GM23338 (cell line): ENCODE results near the gene MIER2. TPM values are rescaled to one million over a fixed set of nuclear protein-coding genes. Genes with fewer than 3 reads are reported as not detected.
A peak's percentile ranks its signal among the peaks of the same experiment; 100 is the strongest.

Experiments used
- ATAC-seq: fragments of 200-7000 bp; cut with Tn5 transposase; 3 replicates; pipeline ENCODE4 v1.9.1; 2020
- DNase-seq: peaks from one replicate; pipeline ENCODE4 v3.0.0-alpha.2; 2015; ENCODE audit warnings: low spot score
- H2AFZ ChIP-seq: fragments of 200-600 bp; sonication (generic); 2 replicates; pipeline ENCODE4 v1.8.0; 2016; ENCODE audit warnings: antibody characterized with exemption, mild to moderate bottlenecking, moderate library complexity
- H3F3A ChIP-seq: fragments of 200-600 bp; sonication (generic); replicated peaks from 2 replicates; pipeline ENCODE4 v1.8.0; 2017; ENCODE audit warnings: antibody characterized with exemption, mixed run types, low read depth
- H3K27ac ChIP-seq: fragments of 200-600 bp; sonication (generic); 2 replicates; pipeline ENCODE4 v1.6.1; 2016; ENCODE audit warnings: low read depth
- H3K27me3 ChIP-seq: fragments of 200-600 bp; sonication (generic); 2 replicates; pipeline ENCODE4 v1.8.0; 2016; ENCODE audit warnings: mild to moderate bottlenecking, mixed run types, moderate library complexity; ENCODE audit not compliant: insufficient read depth
- H3K36me3 ChIP-seq: fragments of 200-600 bp; sonication (generic); 2 replicates; pipeline ENCODE4 v1.8.0; 2016; ENCODE audit warnings: mild to moderate bottlenecking; ENCODE audit not compliant: insufficient read depth
- H3K4me1 ChIP-seq: fragments of 200-600 bp; sonication (generic); 2 replicates; pipeline ENCODE4 v1.8.0; 2016; ENCODE audit warnings: mild to moderate bottlenecking, moderate library complexity; ENCODE audit not compliant: insufficient read depth
- H3K4me2 ChIP-seq: fragments of 200-600 bp; sonication (generic); 2 replicates; pipeline ENCODE4 v1.7.1; 2017; ENCODE audit warnings: mixed run types
- H3K4me3 ChIP-seq: fragments of 200-600 bp; sonication (generic); 2 replicates; pipeline ENCODE4 v1.6.1; 2016; ENCODE audit warnings: mixed run types
- H3K79me2 ChIP-seq: fragments of 200-600 bp; sonication (generic); replicated peaks from 2 replicates; pipeline ENCODE4 v1.8.0; 2017; ENCODE audit warnings: mild to moderate bottlenecking; ENCODE audit not compliant: insufficient read depth
- H3K9me2 ChIP-seq: fragments of 200-600 bp; sonication (generic); 2 replicates; pipeline ENCODE4 v1.8.0; 2017; ENCODE audit not compliant: insufficient read depth
- H4K20me1 ChIP-seq: fragments of 200-600 bp; sonication (generic); replicated peaks from 2 replicates; pipeline ENCODE4 v1.8.0; 2017; ENCODE audit warnings: mild to moderate bottlenecking; ENCODE audit not compliant: insufficient read depth
- H3K27ac Mint-ChIP-seq: 2 replicates; pipeline ENCODE4 v1.8.0; 2020; ENCODE audit warnings: inconsistent platforms, mild to moderate bottlenecking, moderate library complexity, mixed read lengths
- H3K27me3 Mint-ChIP-seq: 3 replicates; pipeline ENCODE4 v1.8.0; 2022; ENCODE audit warnings: low read depth, mild to moderate bottlenecking, moderate library complexity, mixed read lengths, inconsistent platforms; ENCODE audit not compliant: insufficient read depth, poor library complexity
- H3K36me3 Mint-ChIP-seq: 3 replicates; pipeline ENCODE4 v1.8.0; 2021; ENCODE audit warnings: low read depth, mild to moderate bottlenecking, inconsistent platforms, moderate library complexity, mixed read lengths
- H3K4me1 Mint-ChIP-seq: 3 replicates; pipeline ENCODE4 v1.8.0; 2020; ENCODE audit warnings: mild to moderate bottlenecking, inconsistent platforms, mixed read lengths
- H3K4me3 Mint-ChIP-seq: 3 replicates; pipeline ENCODE4 v1.8.0; 2021; ENCODE audit warnings: moderate library complexity, mild to moderate bottlenecking, inconsistent platforms, mixed read lengths
- H3K9me3 Mint-ChIP-seq: 3 replicates; pipeline ENCODE4 v1.8.0; 2020; ENCODE audit warnings: moderate library complexity, mild to moderate bottlenecking, inconsistent platforms, mixed read lengths
- CREB1 ChIP-seq: fragments of 250-450 bp; sonication (Bioruptor Pico); IDR thresholded peaks from 2 replicates; pipeline ENCODE4 v1.5.0; 2020; ENCODE audit warnings: low read depth, mild to moderate bottlenecking, moderate library complexity
- EZH2 ChIP-seq: fragments of 200-600 bp; sonication (generic); IDR thresholded peaks from one replicate; pipeline ENCODE4 v1.8.0; 2017; ENCODE audit warnings: antibody characterized with exemption, mild to moderate bottlenecking, low read depth; ENCODE audit not compliant: unreplicated experiment
- EZH2phosphoT487 ChIP-seq: fragments of 200-600 bp; sonication (generic); IDR thresholded peaks from one replicate; pipeline ENCODE4 v1.8.1; 2018; ENCODE audit warnings: antibody characterized with exemption; ENCODE audit not compliant: unreplicated experiment
- JUNB ChIP-seq: IDR thresholded peaks from one replicate; pipeline ENCODE4 v1.6.1; 2016; ENCODE audit warnings: antibody characterized with exemption; ENCODE audit not compliant: unreplicated experiment
- NANOG ChIP-seq: IDR thresholded peaks from 2 replicates; pipeline ENCODE4 v1.6.1; 2016; ENCODE audit warnings: antibody characterized with exemption, borderline replicate concordance
- POLR2AphosphoS5 ChIP-seq: IDR thresholded peaks from 2 replicates; pipeline ENCODE4 v1.6.1; 2016; ENCODE audit warnings: antibody characterized with exemption, low read depth
- STAT1 ChIP-seq: IDR thresholded peaks from one replicate; pipeline ENCODE4 v1.6.1; 2016; ENCODE audit warnings: antibody characterized with exemption; ENCODE audit not compliant: unreplicated experiment
- ZNF114 ChIP-seq: fragments of 250-450 bp; sonication (Bioruptor Pico); IDR thresholded peaks from 2 replicates; pipeline ENCODE4 v1.5.0; 2020; ENCODE audit warnings: mild to moderate bottlenecking, moderate library complexity
- ZNF331 ChIP-seq: fragments of 250-450 bp; sonication (Bioruptor Pico); IDR thresholded peaks from 2 replicates; pipeline ENCODE4 v1.5.0; 2020; ENCODE audit warnings: low read depth, mild to moderate bottlenecking, moderate library complexity
- polyA plus RNA-seq: library from polyadenylated mRNA; unstranded; fragments of >200 nt; fragmentation: Nextera tagmentation; extraction: Ambion mirVana; gene quantifications from 2 replicates; pipeline ENCODE4 v1.2.1, GENCODE V29; 2016
- total RNA-seq: library from RNA; depleted of rRNA; stranded (reverse); fragments of >200 nt; shearing (Covaris generic); gene quantifications from 2 replicates; pipeline ENCODE4 v1.2.3, GENCODE V29; 2014
- TF ChIP-seq, protein P1 (sequence below): fragments of 250-450 bp; sonication (Bioruptor Pico); IDR thresholded peaks from 2 replicates; pipeline ENCODE4 v1.5.0; 2020; ENCODE audit warnings: mild to moderate bottlenecking, moderate library complexity
- TF ChIP-seq, protein P2 (sequence below): IDR thresholded peaks from 2 replicates; pipeline ENCODE4 v1.6.1; 2016; ENCODE audit warnings: antibody characterized with exemption
- TF ChIP-seq, protein P3 (sequence below), 2 experiments: fragments of 200-600 bp in 1 of 2; sonication (generic) in 1 of 2; conservative IDR thresholded peaks; 2 replicates each; pipeline versions ENCODE4 v1.5.1 to v1.6.1; 2016 to 2017; ENCODE audit warnings: antibody characterized with exemption in 2 of 2, low read depth in 2 of 2, mild to moderate bottlenecking in 2 of 2, moderate library complexity in 1 of 2
- TF ChIP-seq, protein P4 (sequence below): IDR thresholded peaks from one replicate; pipeline ENCODE4 v1.6.1; 2018; ENCODE audit warnings: antibody characterized with exemption; ENCODE audit not compliant: unreplicated experiment

MIER2 gene
- total and polyA plus RNA-seq, 2 experiments from 2014 or later: 30.2 to 37.9 TPM

DNA sequence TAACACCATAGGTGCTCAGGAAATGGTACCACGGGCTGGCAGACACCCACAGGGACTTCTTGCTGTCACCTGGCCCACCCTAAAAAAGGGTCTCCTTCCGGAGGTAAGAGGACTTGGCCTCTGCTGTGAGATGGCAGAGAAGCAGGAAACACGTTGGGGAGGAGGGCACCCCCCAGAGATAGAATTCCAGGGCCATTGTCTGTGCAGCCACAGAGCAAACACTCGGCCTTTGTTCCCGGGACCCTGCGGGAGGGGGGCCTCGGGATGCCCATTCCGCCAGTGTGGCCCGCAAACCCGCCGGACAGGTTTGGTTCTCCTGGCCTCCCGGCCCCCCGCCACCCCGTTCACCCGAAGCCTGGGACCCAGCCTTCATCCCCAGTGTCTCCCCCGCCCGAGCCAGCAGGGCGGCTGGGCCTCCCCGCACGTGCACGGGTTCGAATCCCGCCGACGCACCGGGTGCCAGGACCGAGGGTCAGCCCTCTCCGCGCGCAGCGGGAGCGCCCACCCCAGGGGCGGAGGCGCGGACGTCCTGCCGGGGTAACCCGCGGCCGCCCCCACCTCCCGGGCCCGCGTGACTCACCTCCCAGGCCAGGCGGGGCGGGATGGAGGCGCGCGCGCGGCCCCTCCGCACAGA is 54.1 kb downstream of the MIER2 start:
- peaks cover 9% of the 10 kb centered on the region; the same call in 1 of the 2 replicates for H3K36me3 ChIP-seq
- Mint-ChIP-seq H3K36me3 (peaks cover 37% of the 10 kb centered on the region), H3K27me3 (peaks cover 26% of the 10 kb centered on the region), H3K4me3 (peak overlapping the region; percentile 69), H3K4me1 (peaks cover 38% of the 10 kb centered on the region), H3K27ac (peak overlapping the region; percentile 99), H3K9me3 (peaks cover 25% of the 10 kb centered on the region)
- H3K4me2 ChIP-seq: peak overlapping the region; percentile 64
- DNase-seq (peak; percentile 96), ATAC-seq (peak; percentile 52)
- H3K79me2 ChIP-seq: peaks cover 21% of the 10 kb centered on the region
- H4K20me1 ChIP-seq: peaks cover 3% of the 10 kb centered on the region; the same call in 1 of the 2 replicates
- TF ChIP-seq EZH2phosphoT487 (no peak), STAT1 (no peak), ZNF114 (no peak), JUNB (no peak), ZNF331 (CRISPR knock-in tag) (no peak), EZH2 (no peak), POLR2AphosphoS5 (peak; percentile 40; the same call in 1 of the 2 replicates), NANOG (0 out of 2 replicates have a peak, but pooled peaks have one; percentile 11), CREB1 (CRISPR knock-in tag) (peak; percentile 45; the same call in 1 of the 2 replicates)
- TF ChIP-seq, protein P1, sequence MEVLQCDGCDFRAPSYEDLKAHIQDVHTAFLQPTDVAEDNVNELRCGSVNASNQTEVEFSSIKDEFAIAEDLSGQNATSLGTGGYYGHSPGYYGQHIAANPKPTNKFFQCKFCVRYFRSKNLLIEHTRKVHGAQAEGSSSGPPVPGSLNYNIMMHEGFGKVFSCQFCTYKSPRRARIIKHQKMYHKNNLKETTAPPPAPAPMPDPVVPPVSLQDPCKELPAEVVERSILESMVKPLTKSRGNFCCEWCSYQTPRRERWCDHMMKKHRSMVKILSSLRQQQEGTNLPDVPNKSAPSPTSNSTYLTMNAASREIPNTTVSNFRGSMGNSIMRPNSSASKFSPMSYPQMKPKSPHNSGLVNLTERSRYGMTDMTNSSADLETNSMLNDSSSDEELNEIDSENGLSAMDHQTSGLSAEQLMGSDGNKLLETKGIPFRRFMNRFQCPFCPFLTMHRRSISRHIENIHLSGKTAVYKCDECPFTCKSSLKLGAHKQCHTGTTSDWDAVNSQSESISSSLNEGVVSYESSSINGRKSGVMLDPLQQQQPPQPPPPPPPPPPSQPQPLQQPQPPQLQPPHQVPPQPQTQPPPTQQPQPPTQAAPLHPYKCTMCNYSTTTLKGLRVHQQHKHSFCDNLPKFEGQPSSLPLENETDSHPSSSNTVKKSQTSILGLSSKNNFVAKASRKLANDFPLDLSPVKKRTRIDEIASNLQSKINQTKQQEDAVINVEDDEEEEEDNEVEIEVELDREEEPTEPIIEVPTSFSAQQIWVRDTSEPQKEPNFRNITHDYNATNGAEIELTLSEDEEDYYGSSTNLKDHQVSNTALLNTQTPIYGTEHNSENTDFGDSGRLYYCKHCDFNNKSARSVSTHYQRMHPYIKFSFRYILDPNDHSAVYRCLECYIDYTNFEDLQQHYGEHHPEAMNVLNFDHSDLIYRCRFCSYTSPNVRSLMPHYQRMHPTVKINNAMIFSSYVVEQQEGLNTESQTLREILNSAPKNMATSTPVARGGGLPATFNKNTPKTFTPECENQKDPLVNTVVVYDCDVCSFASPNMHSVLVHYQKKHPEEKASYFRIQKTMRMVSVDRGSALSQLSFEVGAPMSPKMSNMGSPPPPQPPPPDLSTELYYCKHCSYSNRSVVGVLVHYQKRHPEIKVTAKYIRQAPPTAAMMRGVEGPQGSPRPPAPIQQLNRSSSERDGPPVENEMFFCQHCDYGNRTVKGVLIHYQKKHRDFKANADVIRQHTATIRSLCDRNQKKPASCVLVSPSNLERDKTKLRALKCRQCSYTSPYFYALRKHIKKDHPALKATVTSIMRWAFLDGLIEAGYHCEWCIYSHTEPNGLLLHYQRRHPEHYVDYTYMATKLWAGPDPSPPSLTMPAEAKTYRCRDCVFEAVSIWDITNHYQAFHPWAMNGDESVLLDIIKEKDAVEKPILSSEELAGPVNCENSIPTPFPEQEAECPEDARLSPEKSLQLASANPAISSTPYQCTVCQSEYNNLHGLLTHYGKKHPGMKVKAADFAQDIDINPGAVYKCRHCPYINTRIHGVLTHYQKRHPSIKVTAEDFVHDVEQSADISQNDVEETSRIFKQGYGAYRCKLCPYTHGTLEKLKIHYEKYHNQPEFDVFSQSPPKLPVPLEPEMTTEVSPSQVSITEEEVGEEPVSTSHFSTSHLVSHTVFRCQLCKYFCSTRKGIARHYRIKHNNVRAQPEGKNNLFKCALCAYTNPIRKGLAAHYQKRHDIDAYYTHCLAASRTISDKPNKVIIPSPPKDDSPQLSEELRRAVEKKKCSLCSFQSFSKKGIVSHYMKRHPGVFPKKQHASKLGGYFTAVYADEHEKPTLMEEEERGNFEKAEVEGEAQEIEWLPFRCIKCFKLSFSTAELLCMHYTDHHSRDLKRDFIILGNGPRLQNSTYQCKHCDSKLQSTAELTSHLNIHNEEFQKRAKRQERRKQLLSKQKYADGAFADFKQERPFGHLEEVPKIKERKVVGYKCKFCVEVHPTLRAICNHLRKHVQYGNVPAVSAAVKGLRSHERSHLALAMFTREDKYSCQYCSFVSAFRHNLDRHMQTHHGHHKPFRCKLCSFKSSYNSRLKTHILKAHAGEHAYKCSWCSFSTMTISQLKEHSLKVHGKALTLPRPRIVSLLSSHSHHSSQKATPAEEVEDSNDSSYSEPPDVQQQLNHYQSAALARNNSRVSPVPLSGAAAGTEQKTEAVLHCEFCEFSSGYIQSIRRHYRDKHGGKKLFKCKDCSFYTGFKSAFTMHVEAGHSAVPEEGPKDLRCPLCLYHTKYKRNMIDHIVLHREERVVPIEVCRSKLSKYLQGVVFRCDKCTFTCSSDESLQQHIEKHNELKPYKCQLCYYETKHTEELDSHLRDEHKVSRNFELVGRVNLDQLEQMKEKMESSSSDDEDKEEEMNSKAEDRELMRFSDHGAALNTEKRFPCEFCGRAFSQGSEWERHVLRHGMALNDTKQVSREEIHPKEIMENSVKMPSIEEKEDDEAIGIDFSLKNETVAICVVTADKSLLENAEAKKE (CRISPR knock-in tag): no peak
- TF ChIP-seq, protein P2, sequence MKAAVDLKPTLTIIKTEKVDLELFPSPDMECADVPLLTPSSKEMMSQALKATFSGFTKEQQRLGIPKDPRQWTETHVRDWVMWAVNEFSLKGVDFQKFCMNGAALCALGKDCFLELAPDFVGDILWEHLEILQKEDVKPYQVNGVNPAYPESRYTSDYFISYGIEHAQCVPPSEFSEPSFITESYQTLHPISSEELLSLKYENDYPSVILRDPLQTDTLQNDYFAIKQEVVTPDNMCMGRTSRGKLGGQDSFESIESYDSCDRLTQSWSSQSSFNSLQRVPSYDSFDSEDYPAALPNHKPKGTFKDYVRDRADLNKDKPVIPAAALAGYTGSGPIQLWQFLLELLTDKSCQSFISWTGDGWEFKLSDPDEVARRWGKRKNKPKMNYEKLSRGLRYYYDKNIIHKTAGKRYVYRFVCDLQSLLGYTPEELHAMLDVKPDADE: peak; percentile 42; the same call in 1 of the 2 replicates
- TF ChIP-seq, protein P3, sequence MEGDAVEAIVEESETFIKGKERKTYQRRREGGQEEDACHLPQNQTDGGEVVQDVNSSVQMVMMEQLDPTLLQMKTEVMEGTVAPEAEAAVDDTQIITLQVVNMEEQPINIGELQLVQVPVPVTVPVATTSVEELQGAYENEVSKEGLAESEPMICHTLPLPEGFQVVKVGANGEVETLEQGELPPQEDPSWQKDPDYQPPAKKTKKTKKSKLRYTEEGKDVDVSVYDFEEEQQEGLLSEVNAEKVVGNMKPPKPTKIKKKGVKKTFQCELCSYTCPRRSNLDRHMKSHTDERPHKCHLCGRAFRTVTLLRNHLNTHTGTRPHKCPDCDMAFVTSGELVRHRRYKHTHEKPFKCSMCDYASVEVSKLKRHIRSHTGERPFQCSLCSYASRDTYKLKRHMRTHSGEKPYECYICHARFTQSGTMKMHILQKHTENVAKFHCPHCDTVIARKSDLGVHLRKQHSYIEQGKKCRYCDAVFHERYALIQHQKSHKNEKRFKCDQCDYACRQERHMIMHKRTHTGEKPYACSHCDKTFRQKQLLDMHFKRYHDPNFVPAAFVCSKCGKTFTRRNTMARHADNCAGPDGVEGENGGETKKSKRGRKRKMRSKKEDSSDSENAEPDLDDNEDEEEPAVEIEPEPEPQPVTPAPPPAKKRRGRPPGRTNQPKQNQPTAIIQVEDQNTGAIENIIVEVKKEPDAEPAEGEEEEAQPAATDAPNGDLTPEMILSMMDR (conservative IDR thresholded peaks at IDR 0.05; ENCODE audit: low read depth in 2 of 2): no peak
- TF ChIP-seq, protein P4, sequence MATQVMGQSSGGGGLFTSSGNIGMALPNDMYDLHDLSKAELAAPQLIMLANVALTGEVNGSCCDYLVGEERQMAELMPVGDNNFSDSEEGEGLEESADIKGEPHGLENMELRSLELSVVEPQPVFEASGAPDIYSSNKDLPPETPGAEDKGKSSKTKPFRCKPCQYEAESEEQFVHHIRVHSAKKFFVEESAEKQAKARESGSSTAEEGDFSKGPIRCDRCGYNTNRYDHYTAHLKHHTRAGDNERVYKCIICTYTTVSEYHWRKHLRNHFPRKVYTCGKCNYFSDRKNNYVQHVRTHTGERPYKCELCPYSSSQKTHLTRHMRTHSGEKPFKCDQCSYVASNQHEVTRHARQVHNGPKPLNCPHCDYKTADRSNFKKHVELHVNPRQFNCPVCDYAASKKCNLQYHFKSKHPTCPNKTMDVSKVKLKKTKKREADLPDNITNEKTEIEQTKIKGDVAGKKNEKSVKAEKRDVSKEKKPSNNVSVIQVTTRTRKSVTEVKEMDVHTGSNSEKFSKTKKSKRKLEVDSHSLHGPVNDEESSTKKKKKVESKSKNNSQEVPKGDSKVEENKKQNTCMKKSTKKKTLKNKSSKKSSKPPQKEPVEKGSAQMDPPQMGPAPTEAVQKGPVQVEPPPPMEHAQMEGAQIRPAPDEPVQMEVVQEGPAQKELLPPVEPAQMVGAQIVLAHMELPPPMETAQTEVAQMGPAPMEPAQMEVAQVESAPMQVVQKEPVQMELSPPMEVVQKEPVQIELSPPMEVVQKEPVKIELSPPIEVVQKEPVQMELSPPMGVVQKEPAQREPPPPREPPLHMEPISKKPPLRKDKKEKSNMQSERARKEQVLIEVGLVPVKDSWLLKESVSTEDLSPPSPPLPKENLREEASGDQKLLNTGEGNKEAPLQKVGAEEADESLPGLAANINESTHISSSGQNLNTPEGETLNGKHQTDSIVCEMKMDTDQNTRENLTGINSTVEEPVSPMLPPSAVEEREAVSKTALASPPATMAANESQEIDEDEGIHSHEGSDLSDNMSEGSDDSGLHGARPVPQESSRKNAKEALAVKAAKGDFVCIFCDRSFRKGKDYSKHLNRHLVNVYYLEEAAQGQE: peak; percentile 6
- peak overlapping the region; percentile 61 for H3K4me3 ChIP-seq
- H3K27ac ChIP-seq: peak overlapping the region; percentile 97
- peaks cover 12% of the 10 kb centered on the region for H3K27me3 ChIP-seq
- H2AFZ ChIP-seq: no peak overlapping the region
- peaks cover 10% of the 10 kb centered on the region for H3F3A ChIP-seq
- H3K4me1 ChIP-seq: peaks cover 27% of the 10 kb centered on the region
- H3K9me2 ChIP-seq: no peaks in the 10 kb centered on the region
